Hematopoietic multipotent progenitor cell treated with erythropoietin and hydrocortisone succinate and interleukin-3 and kit ligand, for 15 days (in vitro differentiated cells): ENCODE measurements around the gene MPV17L2.

ENCODE experiments used
- DNase-seq: peaks from one replicate; pipeline ENCODE4 v3.0.0-alpha.2; 2015; ENCODE audit warnings: low spot score

MPV17L2 gene

GRCh38 chr19:18245297-18245696 lies 52.3 kb downstream of the MPV17L2 start:
- DNase-seq: no peak
